ENCODE data around the gene MBNL3. TPM values are rescaled to one million over a fixed set of nuclear protein-coding genes. Genes with fewer than 3 reads are reported as not detected.

The MBNL3 gene
- total RNA-seq, 4 donors from 2014 or later: 9.2 to 19.0 (median 15.9) TPM

DNA sequence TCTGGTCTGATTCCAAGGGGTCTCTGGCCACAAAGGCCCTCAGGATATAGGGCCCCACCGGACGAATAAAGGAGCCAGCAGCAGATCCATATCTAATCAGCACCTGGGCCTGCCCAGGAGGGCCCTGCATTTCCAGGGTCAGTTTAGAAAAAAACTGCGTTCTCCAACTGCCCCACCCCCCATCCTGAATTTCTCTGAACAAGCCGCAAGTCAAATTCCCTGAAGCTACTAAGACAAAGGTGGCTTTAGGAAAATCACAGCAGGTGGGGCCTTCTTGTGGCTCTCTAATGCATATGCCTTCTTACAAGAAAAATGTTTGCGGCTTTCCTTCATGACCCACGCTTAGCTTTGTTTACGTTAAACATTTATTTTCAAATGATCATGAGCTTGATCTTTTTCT is 76.6 kb downstream of the MBNL3 start:
- H3K36me3 ChIP-seq: no peaks in the 10 kb centered on the region
- DNase-seq (ENCODE audit: low spot score in 2 of 2): no peak
- TF ChIP-seq POLR2A (IDR thresholded peaks at IDR 0.05) (no peak), EP300 (IDR thresholded peaks at IDR 0.05) (no peak)
- TF ChIP-seq, protein P1, sequence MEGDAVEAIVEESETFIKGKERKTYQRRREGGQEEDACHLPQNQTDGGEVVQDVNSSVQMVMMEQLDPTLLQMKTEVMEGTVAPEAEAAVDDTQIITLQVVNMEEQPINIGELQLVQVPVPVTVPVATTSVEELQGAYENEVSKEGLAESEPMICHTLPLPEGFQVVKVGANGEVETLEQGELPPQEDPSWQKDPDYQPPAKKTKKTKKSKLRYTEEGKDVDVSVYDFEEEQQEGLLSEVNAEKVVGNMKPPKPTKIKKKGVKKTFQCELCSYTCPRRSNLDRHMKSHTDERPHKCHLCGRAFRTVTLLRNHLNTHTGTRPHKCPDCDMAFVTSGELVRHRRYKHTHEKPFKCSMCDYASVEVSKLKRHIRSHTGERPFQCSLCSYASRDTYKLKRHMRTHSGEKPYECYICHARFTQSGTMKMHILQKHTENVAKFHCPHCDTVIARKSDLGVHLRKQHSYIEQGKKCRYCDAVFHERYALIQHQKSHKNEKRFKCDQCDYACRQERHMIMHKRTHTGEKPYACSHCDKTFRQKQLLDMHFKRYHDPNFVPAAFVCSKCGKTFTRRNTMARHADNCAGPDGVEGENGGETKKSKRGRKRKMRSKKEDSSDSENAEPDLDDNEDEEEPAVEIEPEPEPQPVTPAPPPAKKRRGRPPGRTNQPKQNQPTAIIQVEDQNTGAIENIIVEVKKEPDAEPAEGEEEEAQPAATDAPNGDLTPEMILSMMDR (IDR thresholded peaks at IDR 0.05): no peak
- H3K4me1 ChIP-seq: no peaks in the 10 kb centered on the region
- H3K27me3 ChIP-seq: peaks cover 0 to 14% of the 10 kb centered on the region in 2 donors
- WGBS, 2 donors: 76 to 87% methylated on average over 7 of the region's 7 CpGs
- H3K4me3 ChIP-seq: no peak overlapping the region
- no peaks in the 10 kb centered on the region for H3K9me3 ChIP-seq
- no peak overlapping the region for H3K27ac ChIP-seq

DNA sequence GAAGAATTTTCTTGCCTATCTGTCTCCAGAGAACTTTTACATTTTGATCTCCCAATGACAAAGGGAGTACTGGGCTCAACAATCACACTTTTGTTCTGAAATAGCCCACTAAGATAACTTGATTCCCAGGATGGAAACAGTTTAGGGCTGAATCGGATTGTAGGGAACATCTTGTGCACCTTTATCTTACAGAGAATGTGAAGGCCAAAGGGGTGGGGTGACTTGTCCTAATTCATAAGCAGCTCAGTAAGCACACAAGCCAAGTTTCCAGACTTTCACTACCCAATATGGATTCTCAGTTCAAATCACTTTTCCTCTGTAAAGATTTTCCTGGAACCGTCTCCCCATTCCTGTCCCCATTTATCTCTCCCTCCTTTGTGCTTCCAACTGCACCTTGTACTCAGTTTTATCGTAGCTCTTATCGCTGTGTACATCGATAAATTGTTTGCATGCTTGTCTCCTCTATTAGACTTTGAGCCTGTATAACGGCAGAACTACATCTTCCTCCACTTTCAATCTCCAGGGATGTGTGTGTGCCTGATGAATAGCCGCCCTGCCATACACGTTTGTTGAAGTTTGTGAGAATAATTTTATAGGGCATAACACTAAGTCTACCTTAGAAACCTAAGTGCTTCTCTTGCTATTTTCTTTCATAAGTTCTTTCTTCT is 77.4 kb downstream of the MBNL3 start:
- Histone ChIP-seq H3K27ac (no peak overlapping the region), H3K36me3 (no peaks in the 10 kb centered on the region), H3K4me1 (no peaks in the 10 kb centered on the region), H3K27me3 (peaks cover 0 to 20% of the 10 kb centered on the region in 2 donors), H3K9me3 (no peaks in the 10 kb centered on the region), H3K4me3 (no peak overlapping the region)
- 60 to 78% methylated on average over 8 of the region's 8 CpGs for WGBS, 2 donors
- DNase-seq (ENCODE audit: low spot score in 2 of 2): no peak
- TF ChIP-seq, protein P1 (IDR thresholded peaks at IDR 0.05): no peak
- TF ChIP-seq POLR2A (IDR thresholded peaks at IDR 0.05) (no peak), EP300 (IDR thresholded peaks at IDR 0.05) (no peak)

DNA sequence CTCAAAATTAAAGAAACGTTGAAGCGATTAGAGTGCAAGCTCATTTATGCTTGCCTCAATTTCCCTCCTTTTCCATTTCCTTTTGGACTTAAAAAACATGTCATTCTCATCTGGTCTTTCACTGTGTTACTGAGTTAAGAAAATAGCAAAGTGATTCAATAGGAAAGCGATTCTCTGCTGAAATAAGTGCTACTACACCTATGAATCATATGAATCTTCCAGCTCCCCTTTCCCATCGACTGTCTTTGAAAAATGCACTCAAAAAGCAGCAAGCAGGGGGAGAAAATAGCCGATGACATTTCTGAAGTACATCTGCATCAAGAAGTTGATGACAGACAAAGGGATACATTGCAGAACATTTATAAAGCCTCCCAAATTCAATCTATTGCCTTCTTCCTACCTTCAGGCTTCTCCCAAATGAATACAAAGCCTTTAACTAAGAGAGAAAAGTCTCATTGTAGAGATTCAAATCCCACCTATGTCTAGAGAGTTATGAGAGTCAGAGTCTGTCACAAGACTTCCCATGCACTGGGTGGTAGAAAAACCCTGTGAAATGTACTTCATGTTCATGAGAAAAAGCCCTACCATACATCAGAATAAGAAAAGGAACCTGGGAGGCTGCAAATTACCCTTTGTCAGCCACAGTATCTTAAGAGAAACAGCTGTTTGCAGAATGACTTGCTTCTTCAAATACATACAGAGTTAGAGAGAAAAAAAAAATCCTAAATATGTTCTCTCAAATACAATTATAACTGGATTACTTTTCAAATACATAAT is 78.9 kb downstream of the MBNL3 start:
- no peak for TF ChIP-seq EP300 (IDR thresholded peaks at IDR 0.05)
- WGBS, 2 donors: 65 to 81% methylated on average over 5 of the region's 5 CpGs
- Histone ChIP-seq H3K36me3 (no peaks in the 10 kb centered on the region), H3K4me1 (no peaks in the 10 kb centered on the region), H3K4me3 (no peak overlapping the region), H3K27me3 (peaks cover 0 to 20% of the 10 kb centered on the region in 2 donors), H3K9me3 (no peaks in the 10 kb centered on the region), H3K27ac (no peak overlapping the region)
- no peak for DNase-seq (ENCODE audit: low spot score in 2 of 2)

DNA sequence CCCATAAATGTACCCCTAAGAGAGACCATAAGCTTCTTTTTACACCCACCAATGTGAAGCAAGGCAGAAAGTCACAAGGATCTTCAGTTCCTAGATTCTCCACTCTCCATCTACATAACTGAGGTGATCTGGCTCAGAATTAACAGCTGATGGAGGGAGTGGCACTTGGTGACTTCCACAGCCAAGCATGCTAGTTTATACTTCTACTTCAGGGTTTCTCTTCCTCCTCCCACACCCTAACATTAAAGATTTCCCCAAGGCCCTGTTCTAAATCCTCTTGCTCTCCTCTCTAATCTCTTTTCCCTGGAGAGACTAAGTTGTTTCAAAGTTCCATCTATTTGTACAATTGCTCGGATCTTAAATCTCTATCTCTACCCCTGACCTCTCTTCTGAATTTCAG is 81.1 kb downstream of the MBNL3 start:
- no peak overlapping the region for H3K4me3 ChIP-seq
- WGBS, 2 donors: 42 to 66% methylated on average over 1 of the region's 1 CpG
- no peaks in the 10 kb centered on the region for H3K36me3 ChIP-seq
- H3K9me3 ChIP-seq: no peaks in the 10 kb centered on the region
- no peak for DNase-seq (ENCODE audit: low spot score in 2 of 2)
- H3K27ac ChIP-seq: no peak overlapping the region
- no peaks in the 10 kb centered on the region for H3K4me1 ChIP-seq
- TF ChIP-seq, protein P1 (IDR thresholded peaks at IDR 0.05): no peak
- TF ChIP-seq EP300 (IDR thresholded peaks at IDR 0.05) (no peak), POLR2A (IDR thresholded peaks at IDR 0.05) (no peak)
- H3K27me3 ChIP-seq: peaks cover 0 to 16% of the 10 kb centered on the region in 2 donors

DNA sequence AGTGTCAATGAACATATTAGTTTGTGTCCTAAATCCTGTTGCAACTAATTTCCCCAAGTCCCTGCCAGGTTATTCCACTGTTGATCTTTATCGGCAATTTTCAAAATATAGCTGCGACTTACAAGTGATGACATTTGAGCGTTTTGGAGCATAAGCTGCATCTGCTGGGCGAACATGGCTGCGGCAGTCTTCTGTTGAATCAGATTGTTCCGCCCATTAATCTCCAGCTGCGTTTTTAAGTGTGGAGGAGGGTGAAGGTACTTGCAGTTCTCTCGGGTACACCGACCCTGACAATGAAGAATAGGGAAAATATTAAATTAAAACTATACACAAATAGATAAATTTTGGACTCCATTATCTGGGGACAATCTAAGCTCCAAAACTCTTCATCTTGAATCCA is 82.7 kb downstream of the MBNL3 start:
- no peak overlapping the region for H3K27ac ChIP-seq
- 76 to 96% methylated on average over 7 to 9 of the region's 9 CpGs for WGBS, 2 donors
- no peak overlapping the region for H3K4me3 ChIP-seq
- no peaks in the 10 kb centered on the region for H3K36me3 ChIP-seq
- peaks cover 0 to 6% of the 10 kb centered on the region in 2 donors for H3K27me3 ChIP-seq
- H3K9me3 ChIP-seq: no peaks in the 10 kb centered on the region
- no peak for TF ChIP-seq EP300 (IDR thresholded peaks at IDR 0.05)
- no peak for DNase-seq (ENCODE audit: low spot score in 2 of 2)
- H3K4me1 ChIP-seq: no peaks in the 10 kb centered on the region

DNA sequence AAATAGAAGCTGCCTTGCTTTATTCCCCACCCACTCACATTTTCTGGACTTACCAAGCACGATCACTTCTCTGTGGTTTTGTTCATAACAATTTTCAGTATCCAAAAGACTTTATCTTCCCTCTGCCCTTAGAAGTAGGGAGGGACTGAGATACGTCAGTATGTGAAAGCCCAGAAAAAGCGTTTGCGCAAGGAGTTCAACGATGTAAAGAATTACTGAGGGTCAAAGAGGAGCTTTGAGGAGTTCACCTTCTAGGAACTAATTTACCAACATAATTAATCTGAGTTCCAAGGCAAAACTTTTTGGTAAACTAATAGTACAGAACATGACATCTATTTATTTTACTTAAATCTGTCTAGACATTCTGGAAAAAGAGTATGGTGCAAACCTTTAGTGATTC is 84.6 kb downstream of the MBNL3 start:
- Histone ChIP-seq H3K4me1 (no peaks in the 10 kb centered on the region), H3K9me3 (no peaks in the 10 kb centered on the region), H3K27me3 (peaks cover 0 to 6% of the 10 kb centered on the region in 2 donors), H3K4me3 (no peak overlapping the region), H3K27ac (no peak overlapping the region), H3K36me3 (no peaks in the 10 kb centered on the region)
- no peak for DNase-seq (ENCODE audit: low spot score in 2 of 2)
- 77 to 85% methylated on average over 5 of the region's 5 CpGs for WGBS, 2 donors
- no peak for TF ChIP-seq EP300 (IDR thresholded peaks at IDR 0.05)
- TF ChIP-seq, protein P1 (IDR thresholded peaks at IDR 0.05): no peak
- no peak for TF ChIP-seq POLR2A (IDR thresholded peaks at IDR 0.05)
